ENCODE data around the gene TM4SF20. TPM values are rescaled to one million over a fixed set of nuclear protein-coding genes. Genes with fewer than 3 reads are reported as not detected.

TM4SF20 gene
- total RNA-seq, 2 donors from 2014 or later = not detected

GRCh38 chr2:227373389-227373788 lies 5.7 kb downstream of the TM4SF20 start:
- H3K27me3 ChIP-seq (ENCODE audit: control insufficient read depth, insufficient read depth, low read length, poor library complexity, severe bottlenecking) = no peaks in the 10 kb centered on the region
- peaks cover 8% of the 10 kb centered on the region for H3K4me1 Mint-ChIP-seq
- H3K27me3 Mint-ChIP-seq (ENCODE audit: insufficient read depth) = no peaks in the 10 kb centered on the region
- H3K9me3 Mint-ChIP-seq = no peaks in the 10 kb centered on the region
- H3K4me3 ChIP-seq (ENCODE audit: low read length) = no peak overlapping the region
- H3K27ac Mint-ChIP-seq = no peak overlapping the region
- H3K36me3 Mint-ChIP-seq (ENCODE audit: low read depth) = no peaks in the 10 kb centered on the region
- no peak for TF ChIP-seq CTCF (conservative IDR thresholded peaks at IDR 0.05)
- H3K9me3 ChIP-seq (ENCODE audit: control insufficient read depth, low read length) = no peaks in the 10 kb centered on the region
- WGBS, 2 experiments (ENCODE audit: insufficient coverage in 1 of 2, insufficient read length in 1 of 2) = 90 to 96% methylated on average over 4 to 10 of the region's 10 CpGs
- DNase-seq = no peak
- no peaks in the 10 kb centered on the region for H3K4me1 ChIP-seq (ENCODE audit: control insufficient read depth, insufficient read depth, low read length)
- no peak overlapping the region for H3K4me3 Mint-ChIP-seq
- H3K27ac ChIP-seq (ENCODE audit: low read depth, low read length) = no peak overlapping the region
- no peak overlapping the region for H3K9ac ChIP-seq (ENCODE audit: extremely low read depth, low read length, poor library complexity, severe bottlenecking)
- H3K36me3 ChIP-seq (ENCODE audit: control insufficient read depth, insufficient read depth, low read length) = no peaks in the 10 kb centered on the region

- no peak overlapping the region for H3K27ac ChIP-seq (ENCODE audit: low read depth, low read length)
- WGBS, 2 experiments (ENCODE audit: insufficient coverage in 1 of 2, insufficient read length in 1 of 2) = 92 to 97% methylated on average over 3 to 9 of the region's 9 CpGs
These were observed 8.3 kb downstream of the TM4SF20 start for GRCh38 chr2:227370791-227371312.

GRCh38 chr2:227370092-227370491 lies 9.0 kb downstream of the TM4SF20 start:
- H3K27me3 Mint-ChIP-seq (ENCODE audit: insufficient read depth) = no peaks in the 10 kb centered on the region
- WGBS, 2 experiments (ENCODE audit: insufficient coverage in 1 of 2, insufficient read length in 1 of 2) = 92 to 96% methylated on average over 5 to 8 of the region's 8 CpGs
- Histone ChIP-seq H3K9ac (ENCODE audit: extremely low read depth, low read length, poor library complexity, severe bottlenecking) (no peak overlapping the region), H3K4me3 (ENCODE audit: low read length) (no peak overlapping the region), H3K4me1 (ENCODE audit: control insufficient read depth, insufficient read depth, low read length) (no peaks in the 10 kb centered on the region), H3K9me3 (ENCODE audit: control insufficient read depth, low read length) (no peaks in the 10 kb centered on the region), H3K36me3 (ENCODE audit: control insufficient read depth, insufficient read depth, low read length) (no peaks in the 10 kb centered on the region), H3K27me3 (ENCODE audit: control insufficient read depth, insufficient read depth, low read length, poor library complexity, severe bottlenecking) (no peaks in the 10 kb centered on the region), H3K27ac (ENCODE audit: low read depth, low read length) (no peak overlapping the region)
- TF ChIP-seq CTCF (conservative IDR thresholded peaks at IDR 0.05) = no peak
- no peaks in the 10 kb centered on the region for H3K9me3 Mint-ChIP-seq
- no peaks in the 10 kb centered on the region for H3K4me1 Mint-ChIP-seq
- H3K4me3 Mint-ChIP-seq = no peak overlapping the region
- no peak overlapping the region for H3K27ac Mint-ChIP-seq
- no peaks in the 10 kb centered on the region for H3K36me3 Mint-ChIP-seq (ENCODE audit: low read depth)
- DNase-seq = no peak

More at GRCh38 chr2:227370791-227371312, 8.3 kb downstream of the TM4SF20 start:
- Histone ChIP-seq H3K4me3 (ENCODE audit: low read length) (no peak overlapping the region), H3K27me3 (ENCODE audit: control insufficient read depth, insufficient read depth, low read length, poor library complexity, severe bottlenecking) (no peaks in the 10 kb centered on the region), H3K36me3 (ENCODE audit: control insufficient read depth, insufficient read depth, low read length) (no peaks in the 10 kb centered on the region), H3K9ac (ENCODE audit: extremely low read depth, low read length, poor library complexity, severe bottlenecking) (no peak overlapping the region), H3K4me1 (ENCODE audit: control insufficient read depth, insufficient read depth, low read length) (no peaks in the 10 kb centered on the region), H3K9me3 (ENCODE audit: control insufficient read depth, low read length) (no peaks in the 10 kb centered on the region)
- no peak for DNase-seq
- Mint-ChIP-seq H3K9me3 (no peaks in the 10 kb centered on the region), H3K4me1 (no peaks in the 10 kb centered on the region), H3K27me3 (ENCODE audit: insufficient read depth) (no peaks in the 10 kb centered on the region), H3K36me3 (ENCODE audit: low read depth) (no peaks in the 10 kb centered on the region), H3K27ac (no peak overlapping the region), H3K4me3 (no peak overlapping the region)
- TF ChIP-seq CTCF (conservative IDR thresholded peaks at IDR 0.05) = no peak

Data from endodermal cell (in vitro differentiated cells).